ENCODE results near the gene UGGT1. TPM values are rescaled to one million over a fixed set of nuclear protein-coding genes. Genes with fewer than 3 reads are reported as not detected.

The UGGT1 gene
- total RNA-seq = 50.3 TPM
- long read RNA-seq, partial matches to known transcripts = 8 of 21 reads
- long read RNA-seq, other reads (novel, unspliced or antisense) = 12 of 21 reads

GRCh38 chr2:128090945-128091725, at the start of gene UGGT1:
Gene UGGT1 (plus strand): TSS chr2:128091200. CDS start chr2:128091358, 158 bp downstream.
- peak; percentile 97 for DNase-seq (ENCODE audit: low spot score)

- DNase-seq (ENCODE audit: low spot score) = no peak
Observed at GRCh38 chr2:128041561-128041960, 49.4 kb upstream of the UGGT1 start.

- no peak for DNase-seq (ENCODE audit: low spot score)
Observed at GRCh38 chr2:128043041-128043440, 48.0 kb upstream of the UGGT1 start.

GRCh38 chr2:128053331-128053730, 37.7 kb upstream of the UGGT1 start:
- DNase-seq (ENCODE audit: low spot score) = no peak

- no peak for DNase-seq (ENCODE audit: low spot score)
Observed at GRCh38 chr2:128054104-128054885, 36.7 kb upstream of the UGGT1 start.

GRCh38 chr2:128057334-128057733, 33.7 kb upstream of the UGGT1 start:
- no peak for DNase-seq (ENCODE audit: low spot score)

- no peak for DNase-seq (ENCODE audit: low spot score)
Observed at GRCh38 chr2:128058114-128058513, 32.9 kb upstream of the UGGT1 start.

- DNase-seq (ENCODE audit: low spot score) = no peak
Observed at GRCh38 chr2:128062571-128062970, 28.4 kb upstream of the UGGT1 start.

- no peak for DNase-seq (ENCODE audit: low spot score)
Observed at GRCh38 chr2:128064353-128064752, 26.6 kb upstream of the UGGT1 start.

GRCh38 chr2:128069769-128070168, 21.2 kb upstream of the UGGT1 start:
- DNase-seq (ENCODE audit: low spot score) = no peak

- DNase-seq (ENCODE audit: low spot score) = no peak
Observed at GRCh38 chr2:128073278-128073677, 17.7 kb upstream of the UGGT1 start.

GRCh38 chr2:128076461-128077106, 14.4 kb upstream of the UGGT1 start:
- peak; percentile 5 for DNase-seq (ENCODE audit: low spot score)

GRCh38 chr2:128084757-128085156, 6.2 kb upstream of the UGGT1 start:
- no peak for DNase-seq (ENCODE audit: low spot score)

GRCh38 chr2:128086244-128086643, 4.8 kb upstream of the UGGT1 start:
- no peak for DNase-seq (ENCODE audit: low spot score)

- DNase-seq (ENCODE audit: low spot score) = no peak
Observed at GRCh38 chr2:128090575-128090944, 440 bp upstream of the UGGT1 start.

GRCh38 chr2:128091726-128092080, 703 bp downstream of the UGGT1 start:
- DNase-seq (ENCODE audit: low spot score) = no peak

GRCh38 chr2:128092656-128093055, 1.7 kb downstream of the UGGT1 start:
- no peak for DNase-seq (ENCODE audit: low spot score)

GRCh38 chr2:128093762-128094161, 2.8 kb downstream of the UGGT1 start:
- DNase-seq (ENCODE audit: low spot score) = no peak

GRCh38 chr2:128095201-128095600, 4.2 kb downstream of the UGGT1 start:
- DNase-seq (ENCODE audit: low spot score) = no peak

- no peak for DNase-seq (ENCODE audit: low spot score)
Observed at GRCh38 chr2:128103407-128103806, 12.4 kb downstream of the UGGT1 start.

GRCh38 chr2:128105072-128105471, 14.1 kb downstream of the UGGT1 start:
- DNase-seq (ENCODE audit: low spot score) = no peak

GRCh38 chr2:128108166-128108565, 17.2 kb downstream of the UGGT1 start:
- DNase-seq (ENCODE audit: low spot score) = no peak
